ENCODE data around the gene DNALI1. TPM values are rescaled to one million over a fixed set of nuclear protein-coding genes. Genes with fewer than 3 reads are reported as not detected.

Gene DNALI1
- polyA plus RNA-seq, 3 donors: 73.1 to 85.2 (median 80.4) TPM

DNA sequence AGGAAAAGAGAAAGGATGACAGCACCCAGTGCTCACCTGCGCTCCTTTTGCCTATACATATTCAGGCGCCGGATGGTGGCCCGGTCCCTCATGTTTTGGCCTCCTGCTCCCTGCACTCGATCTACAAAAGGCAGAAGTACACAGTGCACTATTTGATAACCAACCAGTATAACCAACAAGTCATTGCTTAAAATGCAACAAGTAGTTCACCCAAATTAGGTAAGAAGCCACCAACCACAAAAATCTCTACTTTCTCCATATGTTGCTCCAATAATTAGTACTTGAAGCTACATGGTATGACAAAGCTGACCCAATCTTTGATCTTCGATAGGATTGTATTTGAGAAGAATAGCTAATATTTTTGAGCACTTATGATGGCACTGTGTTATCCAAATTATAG is 37.0 kb downstream of the DNALI1 start:
- DNase-seq: no peak

DNA sequence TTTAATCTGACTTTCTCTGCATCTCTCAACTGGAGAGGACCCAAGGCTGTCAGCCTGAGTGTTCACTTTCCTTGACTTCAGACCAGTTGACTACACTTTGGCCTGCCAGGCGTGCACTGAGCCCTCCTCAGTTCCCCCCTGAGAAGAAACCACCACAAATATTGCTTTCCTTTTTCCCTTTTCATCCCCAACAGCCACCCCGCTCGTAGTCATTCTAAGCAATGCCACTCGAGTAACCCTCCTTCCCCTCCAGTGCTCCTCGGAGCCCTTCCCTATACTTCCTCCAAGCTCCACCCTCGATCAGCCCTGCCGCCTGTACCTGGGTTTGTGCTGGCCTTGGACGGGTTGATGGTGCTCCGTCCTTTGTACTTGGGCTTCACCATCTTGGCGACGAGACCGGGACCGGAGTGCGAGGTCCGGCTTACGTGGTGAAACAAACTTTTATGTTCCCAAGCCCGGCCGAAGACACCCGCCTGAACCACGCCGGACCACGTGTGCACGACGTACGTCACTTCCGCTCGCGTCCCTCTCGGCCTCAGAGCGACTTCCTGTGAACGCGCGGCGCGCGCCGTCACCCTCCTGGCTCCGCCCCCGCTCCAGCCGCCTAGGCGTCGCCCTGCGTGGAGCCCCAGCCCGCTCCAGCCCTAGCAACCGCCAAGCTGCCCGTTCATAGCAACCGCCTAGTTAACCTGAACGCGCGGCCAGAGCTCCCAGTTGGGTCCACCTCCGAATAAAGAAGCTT is 38.9 kb downstream of the DNALI1 start, which contains the start of gene GNL2:
Gene GNL2 (minus strand): TSS at position 498 of the 742 bp plus-strand sequence. CDS start 115 bp downstream, at position 383.
- DNase-seq: peak; percentile 97

DNA sequence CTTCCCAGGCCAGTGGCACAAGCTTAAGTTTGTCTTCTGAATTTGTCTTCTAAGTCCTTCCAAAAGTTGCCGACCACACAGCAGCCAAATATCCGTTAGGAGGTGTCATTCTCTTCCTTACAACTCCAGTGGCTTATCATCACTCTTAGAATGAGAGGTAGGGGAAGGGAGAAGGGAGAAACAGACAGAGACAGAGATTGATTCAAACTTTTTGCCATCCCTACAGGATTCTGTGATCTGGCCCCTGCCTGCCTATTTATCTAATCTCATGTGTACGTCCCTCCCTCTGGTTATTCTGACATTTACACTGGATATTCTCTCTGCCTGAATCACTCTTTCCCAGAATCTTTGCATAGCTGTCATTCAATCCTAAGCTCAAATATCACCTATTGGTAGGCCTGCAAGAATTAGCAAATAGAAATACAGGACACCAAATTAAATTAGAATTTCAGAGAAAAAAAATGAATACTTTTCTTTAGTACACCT is 39.5 kb downstream of the DNALI1 start:
- DNase-seq: no peak

DNA sequence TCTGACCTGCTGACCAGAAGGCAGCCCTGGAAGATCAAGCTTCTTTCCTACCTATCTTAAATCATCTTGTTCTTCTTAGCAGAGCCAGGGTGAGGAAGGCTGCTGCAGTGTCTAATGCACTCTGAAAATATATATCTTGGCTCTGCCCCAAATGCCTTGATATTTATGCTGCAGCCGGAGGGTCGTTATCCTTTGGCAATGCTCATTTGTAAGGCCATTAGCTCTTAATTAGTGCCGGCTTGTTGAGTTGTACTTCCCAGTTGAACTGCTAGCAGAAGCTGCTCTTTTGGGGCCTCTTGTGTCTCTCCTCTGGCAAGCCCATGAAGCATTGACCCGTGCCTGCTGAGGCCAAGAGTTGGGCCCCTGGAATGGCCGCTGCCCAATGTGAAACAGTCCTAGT is 43.2 kb downstream of the DNALI1 start:
- no peak for DNase-seq

DNA sequence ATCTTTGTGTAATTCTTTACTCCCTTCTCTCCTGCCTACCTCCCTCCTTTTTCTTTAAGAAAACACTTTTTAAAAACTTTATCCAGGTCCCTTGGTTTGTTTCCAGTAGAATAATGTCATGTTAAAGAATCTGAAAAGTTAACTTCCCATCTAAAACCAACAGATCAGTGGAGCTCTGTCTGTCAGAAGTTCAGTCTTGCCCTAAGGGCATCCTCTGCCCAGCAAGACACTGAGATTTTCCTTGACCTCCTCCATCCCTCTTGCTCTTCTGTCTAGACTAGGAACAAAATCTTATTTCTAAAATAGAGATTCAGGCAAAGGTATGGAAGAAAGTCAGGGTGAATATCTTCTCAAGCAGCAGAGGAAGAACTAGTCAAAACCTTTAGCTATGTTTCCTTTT is 44.7 kb downstream of the DNALI1 start:
- DNase-seq: no peak

DNA sequence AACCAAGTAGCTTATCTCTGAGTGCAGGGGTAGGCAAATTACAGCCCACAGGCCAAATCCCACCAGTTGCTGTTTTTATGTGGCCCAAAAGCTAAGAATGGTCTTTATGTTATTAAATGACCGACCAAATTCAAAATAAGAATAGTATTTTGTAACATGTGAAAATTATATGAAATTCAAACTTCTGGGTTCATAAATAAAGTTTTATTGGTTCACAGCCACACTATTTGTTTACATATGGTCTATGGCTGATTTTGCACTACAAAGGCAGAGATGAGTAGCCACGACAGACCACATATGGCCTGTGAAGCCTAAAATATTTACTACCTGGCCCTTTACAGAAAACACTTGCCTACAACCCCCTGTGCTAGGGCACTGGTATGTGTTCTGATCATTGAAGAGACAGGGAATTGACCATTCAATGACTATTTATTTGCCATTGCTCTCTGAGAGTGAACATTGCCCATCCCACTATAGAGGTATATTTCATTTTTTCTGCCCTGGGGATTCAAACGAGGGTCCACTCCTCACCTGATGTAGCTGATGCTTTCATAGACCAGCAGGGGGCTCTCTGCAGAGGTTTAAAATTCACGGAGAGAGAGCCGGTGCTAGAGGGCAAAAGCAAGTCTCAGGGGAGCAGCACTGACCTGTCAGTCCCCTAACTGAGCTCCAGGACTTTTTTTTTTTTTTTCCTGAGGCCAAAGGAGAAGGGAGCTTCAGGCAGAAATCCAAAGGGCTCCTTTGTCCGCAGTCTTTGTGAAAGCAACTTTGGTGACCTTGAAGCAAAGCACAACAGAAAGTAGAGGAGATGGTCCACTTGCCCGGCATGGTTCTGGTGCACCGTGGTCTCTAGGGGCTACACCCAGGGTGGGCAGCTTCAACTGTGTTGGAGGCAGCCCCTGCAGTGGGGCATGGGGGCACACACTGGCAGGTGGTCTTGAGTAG is 46.3 kb downstream of the DNALI1 start:
- peak; percentile 35 for DNase-seq

DNA sequence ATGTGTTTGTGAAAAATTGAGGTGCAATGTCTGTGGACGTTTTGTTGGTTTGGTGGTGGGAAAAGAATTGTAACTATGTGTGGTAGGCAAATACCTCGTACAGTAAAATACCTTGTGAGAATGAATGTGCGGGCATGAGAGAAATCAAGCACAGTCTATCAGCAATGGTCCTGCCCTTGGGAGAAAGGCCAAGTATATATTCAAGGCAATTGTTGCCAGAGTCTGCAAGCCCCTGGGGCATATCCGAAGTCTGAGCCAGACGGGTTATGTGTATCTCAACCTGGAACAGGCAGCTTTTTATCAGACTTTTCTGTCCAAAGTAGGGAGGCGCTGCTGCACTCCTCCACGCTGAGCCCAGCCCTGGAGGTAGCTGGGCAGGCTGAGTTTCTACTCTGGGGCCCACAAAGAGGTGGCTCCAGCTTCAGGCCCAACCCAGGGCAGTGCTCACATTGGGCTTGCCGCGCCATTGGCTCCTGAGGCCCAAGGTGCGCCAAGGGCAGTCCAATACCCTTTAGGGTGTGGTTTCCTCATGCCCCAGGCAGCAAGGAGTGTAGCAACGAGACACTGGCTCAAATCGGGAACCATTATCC is 48.4 kb downstream of the DNALI1 start:
- DNase-seq: no peak

DNA sequence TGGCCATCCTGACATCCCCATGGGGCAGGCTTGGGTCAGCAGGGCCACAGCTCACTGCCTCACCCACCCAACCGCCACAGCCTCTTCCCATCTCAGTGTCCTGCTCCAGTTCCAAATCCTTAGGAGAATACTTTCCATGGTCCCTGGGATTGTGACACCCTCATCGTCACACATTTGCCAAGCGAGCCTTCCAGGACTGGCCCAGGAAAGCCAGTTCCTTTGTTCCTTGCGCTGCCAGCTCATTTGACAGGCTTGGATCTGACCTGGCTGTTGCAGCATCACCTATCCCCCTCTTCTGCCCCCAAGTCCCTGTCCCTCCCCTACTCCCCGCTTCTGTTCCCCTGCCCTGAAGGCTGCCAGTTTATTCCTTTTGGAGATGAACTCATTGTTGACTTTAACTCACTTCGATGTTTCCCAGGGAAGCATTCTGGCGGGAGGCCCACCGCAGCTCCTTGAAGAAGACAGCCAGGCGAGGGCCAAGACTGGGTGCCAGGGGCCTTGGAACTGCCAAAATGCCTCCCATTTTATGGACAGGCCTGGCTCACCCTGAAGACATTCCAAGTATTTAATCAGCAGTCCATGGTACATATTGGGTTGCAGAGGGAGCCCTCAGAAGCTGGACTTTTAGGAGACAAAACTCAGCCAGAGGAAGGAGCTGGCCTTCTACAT is 49.2 kb downstream of the DNALI1 start:
- DNase-seq: no peak

DNA sequence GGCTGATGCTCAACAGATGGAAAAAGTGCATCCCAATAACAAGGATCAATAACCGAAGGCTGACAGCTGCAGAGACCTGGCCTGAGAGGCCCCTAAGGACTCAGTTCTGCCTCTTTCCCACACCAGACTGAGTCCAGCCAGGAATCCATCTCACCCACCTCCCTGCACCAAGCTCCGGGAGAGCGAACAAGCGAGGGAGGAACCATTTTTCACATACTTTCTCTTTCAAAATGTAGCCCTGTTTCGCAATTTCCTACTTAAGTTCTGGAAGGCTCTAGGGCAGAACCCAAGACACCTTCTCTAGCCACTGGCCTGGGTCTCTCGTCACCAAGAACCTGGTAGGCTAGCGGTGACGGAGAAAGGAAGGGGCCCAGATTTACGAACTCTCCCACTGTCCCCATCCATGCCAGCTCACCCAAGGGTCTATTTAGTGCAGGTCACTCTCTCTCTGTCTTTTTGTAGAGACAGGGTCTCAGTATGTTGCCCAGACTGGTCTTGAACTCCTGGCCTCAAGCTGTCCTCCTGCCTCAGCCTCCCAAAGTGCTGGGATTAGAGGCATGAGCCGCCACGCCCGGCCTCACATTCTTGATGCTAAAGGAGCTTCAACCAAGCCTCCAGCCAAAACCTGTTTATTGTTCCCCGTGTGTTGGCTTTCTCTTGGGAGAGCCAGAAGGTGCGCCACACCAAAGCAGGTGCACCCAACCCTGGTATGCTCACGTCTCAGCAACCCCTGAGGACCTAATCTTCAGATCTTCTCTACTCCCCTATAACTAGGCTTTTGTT is 49.9 kb downstream of the DNALI1 start:
- DNase-seq: no peak

DNA sequence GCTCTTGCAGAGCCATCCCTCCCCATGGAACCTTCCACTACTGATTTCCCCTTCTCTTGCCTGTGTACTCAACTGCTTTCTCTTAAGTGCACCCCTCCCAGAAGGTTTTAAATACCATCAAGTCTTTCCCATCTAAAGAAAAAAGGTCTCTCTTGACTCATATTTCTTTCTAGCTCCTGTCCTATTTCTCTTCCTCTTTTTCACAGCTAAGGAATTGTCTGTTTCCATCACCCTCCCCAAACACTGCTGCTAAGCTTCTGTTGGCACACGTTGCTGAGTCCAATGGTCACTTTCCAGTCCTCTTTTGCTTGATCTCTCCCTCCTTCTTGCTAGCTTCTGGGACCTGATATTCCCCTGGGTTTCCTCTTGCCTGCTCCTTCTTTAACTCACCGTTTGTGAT is 52.3 kb downstream of the DNALI1 start:
- DNase-seq: no peak

DNA sequence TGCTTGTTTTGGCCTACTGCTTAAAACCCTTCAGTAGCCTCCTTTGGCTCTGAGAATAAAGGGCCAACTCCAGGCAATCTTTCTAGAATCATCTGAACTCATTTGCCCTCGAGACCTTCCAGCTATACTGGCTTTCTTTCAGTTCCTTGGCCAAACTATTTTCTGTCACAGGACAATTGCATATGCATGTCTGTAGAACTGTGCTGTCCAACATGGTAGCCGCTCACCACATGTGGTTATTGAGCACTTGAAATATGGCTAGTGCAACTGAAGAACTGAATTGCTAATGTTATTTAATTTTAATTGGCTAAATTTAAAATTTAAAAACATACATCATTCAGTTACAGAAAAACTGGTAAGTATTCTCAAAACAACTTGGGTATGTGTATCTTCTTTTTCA is 53.3 kb downstream of the DNALI1 start:
- DNase-seq: no peak

DNA sequence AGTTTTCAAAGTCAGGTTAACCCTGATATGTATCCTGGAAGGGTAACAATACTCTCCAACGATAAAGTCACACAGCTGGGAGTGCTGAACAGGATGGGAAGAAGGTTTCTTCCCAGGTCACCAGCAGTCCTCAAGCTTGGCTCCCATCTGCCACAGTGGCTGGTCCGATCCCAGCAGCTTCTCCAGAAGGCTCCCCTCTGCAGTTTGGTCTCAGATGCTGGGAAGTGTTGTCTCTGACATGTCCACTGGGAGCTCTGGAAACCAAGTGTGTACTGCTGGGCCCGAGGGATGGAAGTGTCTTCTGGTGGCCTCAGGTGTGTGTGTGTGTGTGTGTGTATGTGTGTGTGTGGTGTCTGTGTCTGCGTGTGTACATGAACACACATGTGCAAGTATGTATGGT is 55.4 kb downstream of the DNALI1 start:
- no peak for DNase-seq

DNA sequence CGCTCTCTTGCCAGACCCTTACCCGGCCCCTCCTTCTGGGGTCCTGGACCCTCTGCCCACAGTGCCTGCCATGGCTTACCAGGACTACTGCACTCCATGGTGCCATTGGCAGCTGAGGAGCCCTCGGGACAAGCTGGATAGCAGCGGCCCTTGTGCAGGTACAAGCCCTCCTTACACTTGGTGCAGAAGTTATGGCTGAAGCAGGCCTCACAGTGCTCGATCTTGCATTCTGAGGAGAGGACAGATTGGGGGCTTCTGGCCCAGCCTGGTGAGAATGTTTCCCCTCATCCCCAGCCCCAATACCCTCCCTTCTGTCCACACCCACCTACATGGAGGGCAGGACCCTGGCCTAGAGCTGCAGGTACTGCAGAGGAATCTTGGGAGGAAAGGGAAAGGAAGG is 57.4 kb downstream of the DNALI1 start:
- no peak for DNase-seq

DNA sequence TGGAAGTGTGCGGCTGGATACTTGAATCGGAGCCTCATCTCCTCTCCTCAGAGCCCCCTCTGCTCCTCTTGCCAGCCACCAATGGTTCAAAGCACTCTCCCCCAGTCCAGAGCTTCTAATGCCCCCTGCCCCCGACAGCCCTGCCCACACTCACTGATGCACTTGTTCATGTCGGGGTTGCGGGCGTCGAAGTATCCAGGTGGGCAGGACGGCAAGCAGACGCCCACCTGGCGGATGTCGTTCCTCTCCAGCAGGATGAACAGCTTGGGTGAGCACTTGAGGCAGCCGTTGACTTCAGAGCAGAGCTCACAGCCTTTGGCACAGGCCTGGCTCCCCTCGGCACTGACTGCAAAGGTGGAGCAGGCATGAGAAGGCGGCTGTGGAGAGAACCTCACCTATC is 59.6 kb downstream of the DNALI1 start:
- no peak for DNase-seq

Other genes starting within 250 kb of the DNALI1 start
- gene ZC3H12A, start 82.4 kb upstream of the DNALI1 start, polyA plus RNA-seq (ENCODE audit: insufficient read length in 3 of 3): 1 to 10 TPM; 2.6 to 2.9 (median 2.9) TPM
- gene MEAF6, start 42.2 kb upstream of the DNALI1 start, polyA plus RNA-seq (ENCODE audit: insufficient read length in 3 of 3): 10 to 100 TPM; 90.8 to 95.4 (median 91.7) TPM
- 10 to 100 TPM; 13.5 to 15.9 (median 15.5) TPM for gene SNIP1, start 2.6 kb upstream of the DNALI1 start, polyA plus RNA-seq (ENCODE audit: insufficient read length in 3 of 3)
- gene GNL2, start 39.0 kb downstream of the DNALI1 start, polyA plus RNA-seq (ENCODE audit: insufficient read length in 3 of 3): 10 to 100 TPM; 65.3 to 82.5 (median 74.4) TPM
- gene RSPO1, start 78.0 kb downstream of the DNALI1 start, polyA plus RNA-seq (ENCODE audit: insufficient read length in 3 of 3): 1 to 10 TPM; 6.3 to 8.3 (median 7.9) TPM
- 10 to 100 TPM; 16.0 to 21.4 (median 19.2) TPM for gene CDCA8, start 135.6 kb downstream of the DNALI1 start, polyA plus RNA-seq (ENCODE audit: insufficient read length in 3 of 3)
- under 1 TPM; 0.12 to 0.24 (median 0.13) TPM for gene EPHA10, start 208.2 kb downstream of the DNALI1 start, polyA plus RNA-seq (ENCODE audit: insufficient read length in 3 of 3)
- 1 to 10 TPM; 4.0 to 4.9 (median 4.4) TPM for gene MANEAL, start 236.9 kb downstream of the DNALI1 start, polyA plus RNA-seq (ENCODE audit: insufficient read length in 3 of 3)

All from renal pelvis (tissue), 4 donors.